ENCODE data around the gene PHACTR2.
"Not testable (repeated sequence)": the region's sequence is repeated elsewhere in the genome, so short reads cannot be mapped to it uniquely, and the experiment has no call there.

The PHACTR2 gene

DNA sequence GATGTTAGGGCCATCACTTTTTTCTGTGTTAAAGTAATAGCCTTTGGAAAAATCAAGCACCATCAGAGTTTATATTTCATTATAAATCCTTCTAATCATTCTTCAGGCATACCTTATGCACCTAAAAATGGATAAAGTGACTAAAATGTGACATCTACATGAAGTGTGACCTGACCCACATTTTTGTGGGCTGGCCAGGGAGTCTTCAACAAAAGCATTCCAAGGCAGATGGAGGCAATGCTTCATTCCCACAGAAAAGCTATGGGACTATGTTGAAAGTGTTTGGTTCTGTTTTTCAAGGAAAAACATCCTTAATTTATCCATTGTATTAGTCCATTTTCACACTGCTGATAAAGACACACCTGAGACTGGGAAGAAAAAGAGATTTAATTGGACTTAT lies 106.6 kb downstream of the PHACTR2 start:
- Histone ChIP-seq H3K36me3 (replicated peaks; ENCODE audit: insufficient read depth, low read length) (no peaks in the 10 kb centered on the region), H3F3A (ENCODE audit: insufficient read depth, low read length) (no peaks in the 10 kb centered on the region)

DNA sequence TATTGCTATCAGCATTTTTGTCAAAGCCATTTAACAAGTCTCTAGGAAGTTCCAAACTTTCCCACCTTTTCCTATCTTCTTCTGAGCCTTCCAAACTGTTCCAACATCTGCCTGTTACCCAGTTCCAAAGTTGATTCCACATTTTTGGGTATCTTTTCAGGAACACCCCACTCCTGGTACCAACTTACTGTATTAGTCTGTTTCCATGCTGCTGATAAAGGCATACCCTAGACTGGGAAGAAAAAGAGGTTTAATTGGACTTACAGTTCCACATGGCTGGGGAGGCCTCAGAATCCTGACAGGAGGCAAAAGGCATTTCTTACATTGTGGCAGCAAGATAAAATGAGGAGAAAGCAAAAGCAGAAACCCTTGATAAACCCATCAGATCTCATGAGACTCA lies 108.6 kb downstream of the PHACTR2 start:
- not testable (repeated sequence) for DNase-seq; H4K20me1 ChIP-seq (ENCODE audit: insufficient read depth, low read length); H3F3A ChIP-seq (ENCODE audit: insufficient read depth, low read length); H2AFZ ChIP-seq (ENCODE audit: low read length); H3K79me2 ChIP-seq (ENCODE audit: low read length); H3K27me3 ChIP-seq (replicated peaks; ENCODE audit: insufficient read depth, low read length); H3K9me2 ChIP-seq (replicated peaks; ENCODE audit: insufficient read depth, low read length); H3K27ac ChIP-seq (ENCODE audit: low read length); H3K9ac ChIP-seq (ENCODE audit: low read length); H3K4me2 ChIP-seq (ENCODE audit: low read depth, low read length); H3K9me3 ChIP-seq (replicated peaks; ENCODE audit: insufficient read depth, low read length); H3K4me3 ChIP-seq (ENCODE audit: low read length); H3K36me3 ChIP-seq (replicated peaks; ENCODE audit: insufficient read depth, low read length); H3K4me1 ChIP-seq (ENCODE audit: low read length)

More for the DNA sequence above, 106.6 kb downstream of the PHACTR2 start:
- H3K4me3 ChIP-seq (ENCODE audit: low read length): no peak overlapping the region
- no peak overlapping the region for H3K4me2 ChIP-seq (ENCODE audit: low read depth, low read length)
- H3K27ac ChIP-seq (ENCODE audit: low read length): no peak overlapping the region
- no peaks in the 10 kb centered on the region for H3K4me1 ChIP-seq (ENCODE audit: low read length)
- no peaks in the 10 kb centered on the region for H3K27me3 ChIP-seq (replicated peaks; ENCODE audit: insufficient read depth, low read length)
- TF ChIP-seq EZH2phosphoT487 (IDR thresholded peaks at IDR 0.05; ENCODE audit: low read length) (no peak), EZH2 (optimal IDR thresholded peaks at IDR 0.05; ENCODE audit: low read depth, low read length) (no peak)
- TF ChIP-seq, protein P1, sequence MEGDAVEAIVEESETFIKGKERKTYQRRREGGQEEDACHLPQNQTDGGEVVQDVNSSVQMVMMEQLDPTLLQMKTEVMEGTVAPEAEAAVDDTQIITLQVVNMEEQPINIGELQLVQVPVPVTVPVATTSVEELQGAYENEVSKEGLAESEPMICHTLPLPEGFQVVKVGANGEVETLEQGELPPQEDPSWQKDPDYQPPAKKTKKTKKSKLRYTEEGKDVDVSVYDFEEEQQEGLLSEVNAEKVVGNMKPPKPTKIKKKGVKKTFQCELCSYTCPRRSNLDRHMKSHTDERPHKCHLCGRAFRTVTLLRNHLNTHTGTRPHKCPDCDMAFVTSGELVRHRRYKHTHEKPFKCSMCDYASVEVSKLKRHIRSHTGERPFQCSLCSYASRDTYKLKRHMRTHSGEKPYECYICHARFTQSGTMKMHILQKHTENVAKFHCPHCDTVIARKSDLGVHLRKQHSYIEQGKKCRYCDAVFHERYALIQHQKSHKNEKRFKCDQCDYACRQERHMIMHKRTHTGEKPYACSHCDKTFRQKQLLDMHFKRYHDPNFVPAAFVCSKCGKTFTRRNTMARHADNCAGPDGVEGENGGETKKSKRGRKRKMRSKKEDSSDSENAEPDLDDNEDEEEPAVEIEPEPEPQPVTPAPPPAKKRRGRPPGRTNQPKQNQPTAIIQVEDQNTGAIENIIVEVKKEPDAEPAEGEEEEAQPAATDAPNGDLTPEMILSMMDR (IDR thresholded peaks at IDR 0.05; ENCODE audit: low read length): no peak
- no peaks in the 10 kb centered on the region for H3K9me3 ChIP-seq (replicated peaks; ENCODE audit: insufficient read depth, low read length)
- DNase-seq: no peak
- H3K9ac ChIP-seq (ENCODE audit: low read length): no peak overlapping the region
- H4K20me1 ChIP-seq (ENCODE audit: insufficient read depth, low read length): no peaks in the 10 kb centered on the region
- no peaks in the 10 kb centered on the region for H3K9me2 ChIP-seq (replicated peaks; ENCODE audit: insufficient read depth, low read length)
- no peaks in the 10 kb centered on the region for H3K79me2 ChIP-seq (ENCODE audit: low read length)
- no peak overlapping the region for H2AFZ ChIP-seq (ENCODE audit: low read length)

DNA sequence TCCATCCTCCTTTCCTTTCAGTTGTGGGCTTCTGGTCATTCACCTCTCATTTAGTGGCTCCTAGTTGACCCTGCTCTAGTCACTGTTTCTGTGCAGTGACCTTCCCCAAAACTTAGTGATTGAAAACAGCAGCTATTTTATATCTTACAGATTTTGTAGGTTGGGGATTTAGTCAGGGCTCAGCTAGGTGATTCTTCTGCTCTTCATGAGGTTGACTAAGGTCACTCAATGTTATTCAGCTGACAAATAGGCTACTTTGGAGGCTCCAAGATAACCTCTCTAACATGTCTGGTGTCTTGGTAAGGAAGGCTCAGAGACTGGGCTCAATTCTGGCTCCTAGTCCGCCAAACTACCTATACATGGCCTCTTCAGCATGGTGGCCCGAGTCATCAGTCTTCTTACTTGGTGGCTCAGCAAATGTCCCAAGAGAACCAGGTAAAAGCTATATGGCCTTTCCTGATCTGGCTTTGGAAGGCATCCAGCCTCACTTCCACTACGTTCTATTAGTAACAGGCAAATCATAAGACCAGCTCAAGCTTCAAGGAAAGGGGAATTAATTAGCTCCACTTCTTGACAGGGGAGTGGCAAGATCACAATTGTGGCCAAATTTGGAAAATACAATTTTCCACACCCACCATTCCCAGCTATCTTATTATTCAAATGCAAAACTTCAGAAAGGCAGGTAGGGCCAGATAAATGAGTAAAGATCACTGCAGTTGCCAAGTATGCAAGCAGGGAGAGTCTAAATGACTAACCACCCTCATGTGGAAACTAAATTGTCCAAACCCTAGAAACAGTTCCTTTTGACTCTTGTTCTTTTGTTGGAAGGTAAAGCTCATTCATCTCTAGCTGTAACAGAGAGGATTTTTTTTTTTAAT lies 114.9 kb downstream of the PHACTR2 start:
- no peak overlapping the region for H2AFZ ChIP-seq (ENCODE audit: low read length)
- no peak overlapping the region for H3K27ac ChIP-seq (ENCODE audit: low read length)
- no peaks in the 10 kb centered on the region for H3K36me3 ChIP-seq (replicated peaks; ENCODE audit: insufficient read depth, low read length)
- no peak overlapping the region for H3K4me3 ChIP-seq (ENCODE audit: low read length)
- no peaks in the 10 kb centered on the region for H4K20me1 ChIP-seq (ENCODE audit: insufficient read depth, low read length)
- H3K27me3 ChIP-seq (replicated peaks; ENCODE audit: insufficient read depth, low read length): no peaks in the 10 kb centered on the region
- H3F3A ChIP-seq (ENCODE audit: insufficient read depth, low read length): no peaks in the 10 kb centered on the region
- H3K79me2 ChIP-seq (ENCODE audit: low read length): no peaks in the 10 kb centered on the region
- no peak overlapping the region for H3K4me2 ChIP-seq (ENCODE audit: low read depth, low read length)
- H3K9me3 ChIP-seq (replicated peaks; ENCODE audit: insufficient read depth, low read length): no peaks in the 10 kb centered on the region
- DNase-seq: no peak
- H3K9ac ChIP-seq (ENCODE audit: low read length): no peak overlapping the region
- no peaks in the 10 kb centered on the region for H3K4me1 ChIP-seq (ENCODE audit: low read length)
- H3K9me2 ChIP-seq (replicated peaks; ENCODE audit: insufficient read depth, low read length): no peaks in the 10 kb centered on the region
- TF ChIP-seq EZH2 (optimal IDR thresholded peaks at IDR 0.05; ENCODE audit: low read depth, low read length): no peak
- TF ChIP-seq, protein P1 (IDR thresholded peaks at IDR 0.05; ENCODE audit: low read length): no peak

DNA sequence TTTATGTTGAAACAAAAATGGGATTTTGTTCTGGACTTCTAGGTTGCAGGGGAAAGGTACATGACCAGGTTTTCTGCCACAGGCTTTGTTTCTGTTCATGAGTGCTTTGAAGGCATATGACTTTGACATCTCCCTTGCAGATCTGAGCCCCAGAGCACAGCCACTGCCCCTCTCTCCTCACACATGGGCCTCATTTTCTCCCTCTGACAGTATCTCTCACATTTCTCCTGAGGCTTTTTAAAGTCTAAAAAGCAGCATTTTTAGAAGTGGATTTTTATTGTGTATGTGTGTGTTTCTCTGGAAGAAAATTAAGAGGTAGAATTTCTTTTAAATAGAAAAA lies 115.5 kb downstream of the PHACTR2 start:
- Histone ChIP-seq H3K9me2 (replicated peaks; ENCODE audit: insufficient read depth, low read length) (no peaks in the 10 kb centered on the region), H3K4me1 (ENCODE audit: low read length) (no peaks in the 10 kb centered on the region), H3K27ac (ENCODE audit: low read length) (no peak overlapping the region), H3K27me3 (replicated peaks; ENCODE audit: insufficient read depth, low read length) (no peaks in the 10 kb centered on the region), H3K79me2 (ENCODE audit: low read length) (no peaks in the 10 kb centered on the region), H3K4me3 (ENCODE audit: low read length) (no peak overlapping the region), H4K20me1 (ENCODE audit: insufficient read depth, low read length) (no peaks in the 10 kb centered on the region), H3K9me3 (replicated peaks; ENCODE audit: insufficient read depth, low read length) (no peaks in the 10 kb centered on the region), H3K36me3 (replicated peaks; ENCODE audit: insufficient read depth, low read length) (no peaks in the 10 kb centered on the region), H3F3A (ENCODE audit: insufficient read depth, low read length) (no peaks in the 10 kb centered on the region), H2AFZ (ENCODE audit: low read length) (no peak overlapping the region), H3K9ac (ENCODE audit: low read length) (no peak overlapping the region), H3K4me2 (ENCODE audit: low read depth, low read length) (no peak overlapping the region)
- TF ChIP-seq EZH2 (optimal IDR thresholded peaks at IDR 0.05; ENCODE audit: low read depth, low read length) (no peak), EZH2phosphoT487 (IDR thresholded peaks at IDR 0.05; ENCODE audit: low read length) (no peak)
- TF ChIP-seq, protein P1 (IDR thresholded peaks at IDR 0.05; ENCODE audit: low read length): no peak
- DNase-seq: no peak

DNA sequence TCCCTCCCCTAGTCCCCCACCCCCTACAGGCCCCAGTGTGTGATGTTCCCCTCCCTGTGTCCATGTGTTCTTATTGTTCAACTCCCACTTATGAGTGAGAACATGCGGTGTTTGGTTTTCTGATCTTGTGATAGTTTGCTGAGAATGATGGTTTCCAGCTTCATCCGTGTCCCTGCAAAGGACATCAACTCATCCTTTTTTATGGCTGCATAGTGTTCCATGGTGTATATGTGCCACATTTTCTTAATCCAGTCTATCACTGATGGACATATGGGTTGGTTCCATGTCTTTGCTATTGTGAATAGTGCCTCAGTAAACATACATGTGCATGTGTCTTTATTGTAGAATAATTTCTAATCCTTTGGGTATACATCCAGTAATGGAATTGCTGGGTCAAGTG lies 118.8 kb downstream of the PHACTR2 start:
- not testable (repeated sequence) for H3K9me3 ChIP-seq (replicated peaks; ENCODE audit: insufficient read depth, low read length); H3K27ac ChIP-seq (ENCODE audit: low read length); H3K79me2 ChIP-seq (ENCODE audit: low read length); H3K4me3 ChIP-seq (ENCODE audit: low read length); H3K4me1 ChIP-seq (ENCODE audit: low read length); H3K27me3 ChIP-seq (replicated peaks; ENCODE audit: insufficient read depth, low read length); H3F3A ChIP-seq (ENCODE audit: insufficient read depth, low read length); H3K9me2 ChIP-seq (replicated peaks; ENCODE audit: insufficient read depth, low read length); H2AFZ ChIP-seq (ENCODE audit: low read length); DNase-seq; H3K9ac ChIP-seq (ENCODE audit: low read length); H3K36me3 ChIP-seq (replicated peaks; ENCODE audit: insufficient read depth, low read length); H3K4me2 ChIP-seq (ENCODE audit: low read depth, low read length); H4K20me1 ChIP-seq (ENCODE audit: insufficient read depth, low read length)

Data from MM.1S (cell line).